Activated CD8-positive, alpha-beta memory T cell treated with anti-CD3 and anti-CD28 coated beads, Interleukin-2, amount 50 U/mL, for 24 hours (primary cell): Measurements from ENCODE around the gene MSANTD1.

ENCODE experiments used
- DNase-seq: peaks from one replicate; pipeline ENCODE4 v3.0.0-alpha.2; 2020; ENCODE audit errors: extremely low read depth

MSANTD1 gene

GRCh38 chr4:3232871-3233271 lies 16.1 kb upstream of the MSANTD1 start:
- DNase-seq: no peak

GRCh38 chr4:3233391-3234071 lies 15.4 kb upstream of the MSANTD1 start:
- no peak for DNase-seq

- no peak for DNase-seq
Measured at GRCh38 chr4:3234171-3235029, 14.6 kb upstream of the MSANTD1 start.

- DNase-seq: no peak
Measured at GRCh38 chr4:3235030-3235345, 14.0 kb upstream of the MSANTD1 start.

GRCh38 chr4:3235581-3235980 lies 13.4 kb upstream of the MSANTD1 start:
- no peak for DNase-seq

- DNase-seq: no peak
Measured at GRCh38 chr4:3236326-3236878, 12.6 kb upstream of the MSANTD1 start.

GRCh38 chr4:3237266-3237665 lies 11.7 kb upstream of the MSANTD1 start:
- no peak for DNase-seq

- no peak for DNase-seq
Measured at GRCh38 chr4:3237712-3238560, 11.0 kb upstream of the MSANTD1 start.

- no peak for DNase-seq
Measured at GRCh38 chr4:3238721-3239120, 10.2 kb upstream of the MSANTD1 start.

- DNase-seq: no peak
Measured at GRCh38 chr4:3239303-3239702, 9.7 kb upstream of the MSANTD1 start.

GRCh38 chr4:3239998-3240920 lies 8.7 kb upstream of the MSANTD1 start:
- DNase-seq: no peak

GRCh38 chr4:3240936-3241522 lies 7.9 kb upstream of the MSANTD1 start:
- DNase-seq: no peak

GRCh38 chr4:3241898-3242524 lies 6.9 kb upstream of the MSANTD1 start:
- no peak for DNase-seq

GRCh38 chr4:3243136-3243780 lies 5.7 kb upstream of the MSANTD1 start:
- DNase-seq: no peak

- DNase-seq: no peak
Measured at GRCh38 chr4:3244002-3244401, 5.0 kb upstream of the MSANTD1 start.

- DNase-seq: no peak
Measured at GRCh38 chr4:3244747-3245146, 4.2 kb upstream of the MSANTD1 start.

GRCh38 chr4:3245676-3246075 lies 3.3 kb upstream of the MSANTD1 start:
- no peak for DNase-seq

GRCh38 chr4:3246458-3247398 lies 2.2 kb upstream of the MSANTD1 start:
- DNase-seq: no peak
